Left cardiac atrium (tissue), 4 donors: Measurements from ENCODE around the gene STX18. TPM values are rescaled to one million over a fixed set of nuclear protein-coding genes. Genes with fewer than 3 reads are reported as not detected.
"Not testable (repeated sequence)": the region's sequence is repeated elsewhere in the genome, so short reads cannot be mapped to it uniquely, and the experiment has no call there.

ENCODE experiments used
- ATAC-seq, 2 donors: fragments of 200-7000 bp; cut with Tn5 transposase; one replicate each; pipeline ENCODE4 v1.9.1; 2020; ENCODE audit warnings: mild to moderate bottlenecking in 2 of 2, moderate library complexity in 2 of 2
- DNase-seq: peaks from one replicate; pipeline ENCODE4 v3.0.0-alpha.2; 2020
- intact Hi-C, 2 donors: fragments of 100-400 bp; cut with DNase I; formaldehyde crosslinking; loops; one replicate each; pipeline versions ENCODE4 v1.14.1 to v1.15.1; 2022 to 2023
- total RNA-seq, 2 donors: library from RNA; stranded (reverse); fragmentation: NEBNext Ultra II Directional; extraction: Animal tissue kit (Norgen Biotek cat#: 25700); gene quantifications; one replicate each; pipeline ENCODE4 v1.2.1, GENCODE V29; 2021
- donor health status: DM: no; HTN: yes; CAD: no.
- donor health status: DM: no; HTN: yes; CAD: no; lungs with severe emphysema.
- donor health status: DM: yes; HTN: yes; CAD: no.
- donor health status: Dilated cardiomyopathy.

Gene STX18
- total RNA-seq, 2 donors from 2014 or later: 13.0 to 18.2 TPM

DNA sequence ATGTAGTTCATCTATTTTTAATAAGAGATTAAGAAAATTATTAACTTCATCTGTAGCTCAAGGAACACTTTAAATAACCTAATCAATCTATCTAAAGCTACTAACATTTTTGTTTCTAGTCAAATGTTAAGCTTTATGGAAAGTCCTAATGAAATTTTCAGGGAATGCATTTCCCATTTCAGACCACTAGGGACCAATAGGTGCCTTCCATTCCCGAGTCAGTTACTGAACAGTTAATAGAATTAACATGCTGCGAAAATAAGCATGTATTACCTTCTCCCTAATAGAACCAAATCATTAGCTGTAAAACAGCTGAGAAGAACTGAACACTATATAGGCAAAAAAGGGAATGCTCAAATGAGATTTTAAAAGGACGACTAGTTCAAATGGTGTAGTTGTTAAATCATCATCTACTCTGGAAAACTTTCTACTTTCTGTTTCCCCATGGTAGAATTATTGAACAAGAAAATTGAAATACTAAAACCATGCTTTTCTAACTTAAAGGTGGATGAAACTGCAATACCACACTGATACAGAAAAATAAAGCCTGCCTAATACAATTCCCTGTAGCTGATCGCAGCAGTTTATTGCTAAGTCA is 22.5 kb downstream of the STX18 start:
- DNase-seq: no peak
- intact Hi-C loops: no loop called here
- no peak for ATAC-seq

DNA sequence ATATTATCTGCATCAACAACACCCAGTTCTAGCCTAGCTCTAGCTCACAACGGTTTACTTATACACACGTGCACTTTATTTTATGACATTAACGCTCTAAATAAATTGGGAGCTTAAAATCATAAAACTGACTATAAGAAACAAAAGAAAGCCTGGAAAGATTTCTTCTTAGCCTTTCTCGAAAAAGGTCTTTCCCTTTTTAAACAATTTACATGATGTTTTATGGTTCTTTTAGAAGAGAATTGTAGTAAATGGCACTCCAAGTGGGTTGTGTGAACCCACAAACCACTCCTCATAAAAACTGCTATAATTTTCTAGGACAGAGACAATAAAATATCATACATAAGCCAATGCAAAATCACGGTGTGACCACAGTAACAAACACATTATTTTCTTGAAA is 23.1 kb downstream of the STX18 start:
- ATAC-seq (no peak), DNase-seq (no peak)
- intact Hi-C loops: no loop called here

DNA sequence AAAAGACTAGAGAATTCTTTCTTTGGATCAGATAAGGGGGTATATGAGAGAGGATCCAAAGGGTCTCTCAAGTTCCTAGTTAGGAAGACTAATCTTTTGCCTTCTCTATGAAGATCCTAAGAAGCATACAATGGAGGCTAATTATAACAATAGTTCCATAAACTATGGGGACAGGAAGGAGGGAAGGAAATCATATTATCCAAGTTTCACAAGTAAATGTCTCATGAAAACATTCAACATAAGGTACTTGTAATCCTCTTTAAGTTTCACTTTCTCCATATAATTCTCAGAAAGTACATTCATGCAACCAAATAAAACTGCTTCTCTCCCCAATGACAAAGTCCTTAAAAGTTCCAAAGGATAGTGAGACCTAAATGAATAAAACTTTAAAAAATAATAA is 27.1 kb downstream of the STX18 start:
- ATAC-seq (no peak), DNase-seq (no peak)
- intact Hi-C loops: no loop called here

DNA sequence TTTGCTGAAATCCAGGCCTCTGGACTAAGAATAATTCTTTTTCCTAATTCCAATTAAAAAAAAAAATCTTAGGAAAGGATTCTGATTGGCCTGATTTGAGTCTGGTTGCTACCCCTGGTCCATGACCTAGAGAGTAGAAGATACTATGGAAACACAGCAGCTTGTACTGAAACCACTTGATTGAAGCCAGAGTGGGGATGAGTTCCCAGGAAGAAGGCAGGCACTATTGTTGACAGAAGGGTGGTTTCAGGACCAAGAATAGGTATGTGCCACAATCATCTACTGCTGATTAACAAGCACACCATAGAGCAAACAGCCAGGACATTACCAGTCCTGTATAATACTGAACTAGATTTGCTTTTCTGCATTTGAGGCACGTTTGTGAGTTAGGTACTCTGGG is 29.6 kb downstream of the STX18 start:
- ATAC-seq: no peak
- intact Hi-C loops: no loop called here
- DNase-seq: no peak

DNA sequence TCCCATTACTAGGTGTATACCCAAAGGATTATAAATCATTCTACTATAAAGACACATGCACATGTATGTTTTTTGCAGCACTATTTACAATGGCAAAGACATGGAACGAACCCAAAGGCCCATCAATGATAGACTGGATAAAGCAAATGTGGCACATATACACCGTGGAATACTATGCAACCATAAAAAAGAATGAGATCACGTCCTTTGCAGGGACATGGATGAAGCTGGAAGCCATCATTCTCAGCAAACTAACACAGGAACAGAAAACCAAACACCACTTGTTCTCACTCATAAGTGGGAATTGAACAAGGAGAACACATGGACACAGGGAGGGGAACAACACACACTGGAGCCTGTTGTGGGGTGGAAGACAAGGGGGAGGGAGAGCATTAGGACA is 31.2 kb downstream of the STX18 start:
- ATAC-seq, DNase-seq, intact Hi-C loops: not testable (repeated sequence)

DNA sequence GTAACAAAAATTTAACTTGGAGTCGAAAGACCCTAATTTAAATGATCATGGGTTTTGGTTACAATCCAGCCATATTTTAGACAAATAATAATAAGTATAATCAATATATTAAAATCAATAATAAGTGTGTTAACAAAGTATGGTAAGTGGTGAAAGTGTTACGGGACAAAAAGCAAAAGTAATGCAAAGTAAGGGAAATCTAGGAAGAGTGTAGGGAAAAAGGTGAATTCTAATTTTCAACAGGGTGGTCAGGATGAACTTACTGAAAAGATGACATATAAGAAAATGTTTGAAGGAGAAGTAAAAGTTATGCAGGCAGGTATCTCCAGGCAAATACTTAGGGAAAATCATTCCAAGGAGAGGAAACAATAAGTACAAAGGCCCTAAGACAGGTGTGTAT is 32.3 kb downstream of the STX18 start:
- ATAC-seq (no peak), DNase-seq (no peak)
- intact Hi-C loops: no loop called here

DNA sequence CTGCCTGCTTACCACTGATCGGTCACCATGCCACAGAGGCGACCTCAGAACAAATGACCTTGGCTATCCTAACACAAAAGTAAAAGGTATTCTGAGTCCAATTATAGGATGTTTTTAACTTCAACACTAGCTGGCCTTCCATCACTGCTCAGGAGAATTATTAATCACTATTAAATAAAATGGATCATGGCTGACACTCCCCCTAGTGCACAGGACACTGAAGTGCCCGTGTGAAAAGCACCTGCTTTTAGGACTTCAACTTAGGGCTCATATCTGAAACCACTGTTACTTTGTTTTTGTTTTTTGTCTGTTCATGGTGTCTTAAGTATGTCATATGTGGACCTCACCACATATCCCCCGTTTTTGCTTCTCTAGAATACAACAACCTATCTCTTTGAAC is 33.9 kb downstream of the STX18 start:
- DNase-seq (no peak), ATAC-seq (no peak)
- intact Hi-C loops: no loop called here

DNA sequence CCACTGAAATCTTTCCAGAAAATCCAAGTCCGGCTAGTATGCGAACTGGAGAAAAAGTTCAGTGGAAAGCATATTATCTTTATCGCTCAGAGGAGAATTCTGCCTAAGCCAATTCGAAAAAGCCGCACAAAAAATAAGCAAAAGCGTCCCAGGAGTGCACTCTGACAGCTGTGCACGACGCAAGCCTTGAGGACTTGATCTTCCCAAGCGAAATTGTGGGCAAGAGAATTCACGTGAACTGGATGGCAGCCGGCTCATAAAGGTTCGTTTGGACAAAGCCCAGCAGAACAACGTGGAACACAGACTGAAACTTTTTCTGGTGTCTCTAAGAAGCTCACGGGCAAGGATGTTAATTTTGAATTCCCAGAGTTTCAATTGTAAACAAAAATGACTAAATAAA is 34.4 kb downstream of the STX18 start:
- DNase-seq: no peak
- intact Hi-C loops: no loop called here
- no peak for ATAC-seq

DNA sequence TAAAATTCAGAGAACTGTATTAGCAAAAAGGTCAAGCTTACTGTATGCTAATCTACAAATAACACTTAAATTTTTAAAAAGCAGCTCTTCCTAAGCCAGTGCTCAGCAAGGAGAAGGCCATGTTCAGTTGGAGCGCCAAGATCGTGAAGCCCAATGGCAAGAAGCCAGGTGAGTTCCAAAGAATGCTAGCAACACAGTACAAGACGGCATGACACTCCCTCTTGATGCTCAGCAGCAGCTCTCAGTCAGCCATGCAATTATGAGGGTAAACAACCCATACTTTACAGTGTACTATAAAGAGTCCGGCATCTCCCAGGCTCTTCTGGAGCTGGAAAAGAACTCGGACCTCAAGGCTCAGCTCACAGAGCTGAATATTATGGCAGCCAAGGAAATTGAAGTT is 34.9 kb downstream of the STX18 start:
- peak; percentile 23 for DNase-seq
- intact Hi-C loops: no loop called here

DNA sequence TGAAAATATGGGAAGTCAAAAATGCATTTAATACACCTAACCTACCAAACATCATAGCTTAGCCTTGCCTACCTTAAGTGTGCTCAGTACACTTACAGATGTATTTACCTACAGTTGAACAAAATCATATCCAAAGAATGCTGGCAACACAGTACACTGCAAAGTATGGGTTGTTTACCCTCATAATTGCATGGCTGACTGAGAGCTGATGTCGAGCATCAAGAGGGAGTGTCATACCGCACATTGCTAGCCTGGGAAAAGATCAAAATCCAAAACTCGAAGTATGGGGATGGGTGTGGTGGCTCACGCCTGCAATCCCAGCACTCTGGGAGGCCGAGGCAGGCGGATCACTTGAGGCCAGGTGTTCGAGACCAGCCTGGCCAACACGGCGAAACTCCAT is 36.6 kb downstream of the STX18 start:
- intact Hi-C loops, ATAC-seq: not testable (repeated sequence)

More for the DNA sequence above, 34.9 kb downstream of the STX18 start:
- no peak for ATAC-seq

DNA sequence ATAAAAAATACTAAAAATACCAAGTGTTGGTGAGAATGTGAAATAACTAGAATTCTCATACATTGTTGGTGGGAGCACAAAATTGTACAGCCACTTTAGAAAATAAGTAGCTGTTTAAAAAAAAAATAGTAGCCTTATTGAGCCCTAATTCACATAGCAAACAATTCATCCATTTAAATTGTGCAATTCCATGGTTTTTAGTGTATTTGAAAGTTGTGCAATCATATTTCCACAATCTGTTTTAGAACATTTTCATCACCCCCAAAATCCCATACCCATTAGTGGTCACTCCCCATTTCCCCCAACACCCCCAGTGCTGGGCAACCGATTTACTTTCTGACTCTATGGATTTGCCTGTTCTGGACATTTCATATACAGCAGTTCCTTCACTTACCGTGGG is 37.1 kb downstream of the STX18 start:
- DNase-seq: no peak
- ATAC-seq: no peak
- intact Hi-C loops: no loop called here

More for the DNA sequence above, 36.6 kb downstream of the STX18 start:
- DNase-seq: not testable (repeated sequence)

DNA sequence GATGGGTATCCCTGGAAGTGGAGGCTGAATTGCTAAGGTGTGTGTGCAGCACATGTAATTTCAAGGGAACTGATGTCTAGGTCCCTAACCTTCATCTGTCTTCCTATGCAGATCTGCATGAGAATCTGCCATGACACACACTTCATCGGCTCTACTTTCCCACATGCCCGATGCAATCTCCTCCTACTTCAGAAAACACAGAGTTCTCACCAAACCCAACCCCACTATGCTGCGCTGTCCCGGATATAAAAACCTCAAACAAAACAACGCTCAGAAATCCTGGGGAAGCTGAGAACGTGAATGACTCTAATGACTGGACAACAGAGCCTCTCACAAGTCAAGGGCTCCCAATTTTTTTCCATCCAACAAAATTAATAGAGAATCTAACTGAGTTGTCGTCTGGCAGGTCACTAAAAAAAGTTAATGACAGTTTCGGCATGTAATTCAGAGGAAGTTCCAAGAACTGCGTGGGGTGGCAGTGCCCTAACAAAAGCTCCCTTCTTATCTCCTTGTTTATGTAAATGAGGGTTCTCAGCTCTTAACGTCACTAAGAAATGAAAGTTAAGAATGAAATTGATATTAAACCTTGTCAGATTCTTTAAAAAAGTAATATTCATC is 39.0 kb downstream of the STX18 start:
- DNase-seq (no peak), ATAC-seq (peak in 1 of 2 donors; percentile 23)
- intact Hi-C loops: no loop called here

DNA sequence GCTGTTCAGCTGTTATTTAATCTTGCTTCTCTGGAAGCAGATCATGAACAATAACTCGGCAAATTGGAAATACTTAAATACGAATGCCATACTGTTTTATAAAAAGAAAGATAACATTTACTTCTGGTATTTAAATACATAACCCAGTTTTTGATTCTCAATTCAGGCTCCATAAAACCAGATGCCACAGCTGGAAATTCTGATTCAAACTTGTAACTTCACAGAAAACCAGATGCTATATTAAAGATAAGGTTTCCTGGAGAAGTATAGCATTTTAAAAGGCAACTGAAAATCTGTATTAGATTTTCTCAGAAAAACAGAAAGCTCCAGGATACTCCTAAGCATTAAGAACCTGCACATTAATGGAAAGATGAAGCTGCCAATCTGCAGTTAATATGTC is 40.2 kb downstream of the STX18 start:
- intact Hi-C loops: no loop called here
- ATAC-seq (no peak), DNase-seq (no peak)

DNA sequence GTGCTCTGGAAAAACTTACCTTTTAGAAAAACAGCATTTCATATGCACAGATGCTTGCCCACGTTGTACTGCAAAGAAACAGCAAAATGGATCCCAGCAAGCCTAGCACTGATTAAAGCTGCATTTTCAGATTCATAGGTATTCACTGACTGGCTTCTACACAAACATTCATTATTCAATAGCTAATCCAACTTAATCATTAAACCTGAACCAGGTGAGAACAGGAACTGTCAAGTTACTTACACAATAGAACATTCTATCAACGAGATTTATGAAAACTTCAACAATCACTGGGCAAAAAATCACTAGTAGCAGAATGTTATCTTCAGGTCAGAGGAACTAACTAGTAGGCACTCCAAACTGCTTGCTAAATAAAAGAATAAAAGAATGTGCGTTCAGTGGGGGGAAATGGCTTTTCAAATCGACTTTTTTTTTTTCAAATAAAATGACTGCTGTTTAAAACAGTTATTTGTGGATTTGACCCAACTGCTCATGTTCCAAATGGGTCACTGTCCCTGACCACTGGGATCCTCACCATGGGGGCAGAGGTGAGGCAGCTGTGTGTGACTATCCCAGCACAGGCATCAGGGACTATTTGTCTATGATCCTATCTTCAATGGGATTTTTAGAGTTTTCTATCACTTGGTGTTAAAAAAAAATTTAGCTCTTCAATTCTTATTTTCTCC is 42.3 kb downstream of the STX18 start:
- ATAC-seq (no peak), DNase-seq (no peak)
- intact Hi-C loops: no loop called here

DNA sequence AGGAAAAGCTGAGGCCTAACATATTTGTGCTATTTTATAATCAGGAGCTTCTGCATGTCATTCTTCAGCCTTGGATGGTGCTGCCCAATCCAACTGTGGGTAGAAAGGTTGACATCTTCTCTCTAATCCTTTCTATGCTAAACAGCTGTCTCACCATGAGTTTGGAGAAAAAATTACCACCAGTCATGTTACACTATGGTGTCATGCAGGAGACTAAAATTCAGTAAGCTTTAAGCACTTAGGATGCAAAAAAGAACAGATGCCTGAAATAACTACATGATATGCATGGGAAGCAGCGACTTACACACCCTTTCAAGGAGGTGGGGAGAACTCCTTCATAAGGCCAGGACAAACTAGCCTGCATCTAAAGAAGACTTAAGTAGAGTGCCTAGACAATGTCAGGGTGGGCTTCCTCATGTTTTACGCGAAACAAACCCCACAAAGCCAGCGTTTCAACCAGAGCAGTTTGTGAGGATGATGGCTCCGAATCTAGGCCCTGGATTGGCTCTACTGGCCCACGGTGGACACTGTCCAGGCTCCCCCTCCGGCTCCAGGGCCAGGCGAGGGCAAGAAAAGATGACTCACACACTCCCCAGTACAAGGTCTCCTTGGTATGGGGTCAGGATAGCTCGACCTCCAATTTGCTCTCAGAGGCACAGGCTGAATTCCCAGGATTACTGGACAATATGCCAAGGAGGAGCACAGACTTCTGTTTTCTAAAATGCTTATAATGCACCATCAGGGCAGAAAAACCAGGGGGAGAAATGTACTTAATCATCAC is 45.1 kb downstream of the STX18 start:
- ATAC-seq (peak; percentile 30 to 70), DNase-seq (no peak)
- intact Hi-C loops: no loop called here

DNA sequence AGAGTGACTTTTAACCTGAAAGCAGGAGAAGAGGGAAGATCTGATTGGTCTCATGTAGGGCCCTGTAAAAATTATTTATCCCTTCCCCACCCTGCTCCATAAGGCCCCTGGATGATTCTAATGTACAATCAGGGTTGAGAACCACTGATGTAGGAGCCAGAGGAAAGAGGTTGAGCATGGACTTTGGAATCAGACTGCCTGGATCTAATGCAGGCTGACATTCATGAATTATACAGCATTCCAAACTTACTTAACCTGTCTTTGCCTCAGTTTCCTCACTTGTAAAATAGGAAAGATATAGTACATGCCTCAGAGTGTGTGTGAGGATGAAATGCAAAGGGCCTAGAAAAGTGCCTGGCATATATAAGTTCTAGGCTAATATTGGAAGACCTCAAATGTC is 47.0 kb downstream of the STX18 start:
- DNase-seq: no peak
- no peak for ATAC-seq
- intact Hi-C loops: no loop called here

DNA sequence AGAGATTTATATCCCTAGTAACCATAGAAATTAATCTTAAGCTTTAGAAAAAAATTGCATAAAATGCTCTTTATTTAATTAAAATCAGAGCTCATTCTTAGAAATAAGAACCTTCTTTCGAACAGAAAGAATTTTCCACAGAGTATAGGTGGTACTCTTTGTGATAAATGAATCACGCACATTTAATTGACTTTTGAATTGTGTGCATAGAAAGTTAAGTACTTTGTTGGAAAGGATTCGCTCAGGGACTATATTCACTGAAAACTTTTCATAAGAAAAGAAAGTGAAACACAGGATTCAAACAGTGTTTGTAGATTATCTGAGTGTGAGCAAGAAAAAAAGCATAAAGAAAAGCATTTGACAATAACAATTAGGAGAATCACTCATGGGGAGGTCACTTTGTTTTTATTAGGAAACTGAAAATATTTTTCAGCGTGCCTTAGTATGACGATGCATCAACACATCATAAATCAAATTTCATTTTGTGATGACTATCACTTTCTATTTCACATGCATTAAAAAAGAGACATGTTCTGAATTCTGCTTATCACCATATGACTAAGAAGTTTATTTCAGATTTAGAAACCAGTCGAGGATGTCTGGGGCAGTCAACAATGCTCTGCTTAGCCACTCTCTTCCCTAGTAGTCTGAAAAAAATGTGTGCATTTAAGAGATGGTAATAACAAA is 49.5 kb downstream of the STX18 start:
- no peak for DNase-seq
- intact Hi-C loops: no loop called here
- ATAC-seq: no peak

DNA sequence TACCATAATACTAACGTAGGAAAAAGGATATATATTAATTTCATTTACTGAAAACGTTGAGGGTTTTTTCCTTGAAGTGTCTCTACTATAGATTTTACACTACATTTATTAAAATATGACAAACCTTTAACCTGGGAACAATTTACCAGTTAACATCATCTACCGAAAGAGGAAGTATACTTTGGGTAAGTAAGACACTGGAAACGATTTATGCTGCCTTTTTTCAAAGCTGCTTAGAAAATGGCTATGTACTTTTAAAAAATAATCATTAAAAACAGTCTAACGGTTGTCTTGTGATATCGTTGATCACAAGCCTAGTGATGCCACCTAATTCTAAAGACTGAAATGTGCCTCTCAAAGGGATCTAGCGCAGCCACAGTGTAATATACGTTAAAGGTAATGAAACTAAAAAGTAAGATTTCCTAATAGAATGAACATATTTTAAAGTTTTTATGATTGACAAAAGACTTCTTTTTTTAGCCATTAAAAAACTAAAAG is 50.4 kb downstream of the STX18 start:
- DNase-seq: no peak
- no peak for ATAC-seq
- intact Hi-C loops: no loop called here

DNA sequence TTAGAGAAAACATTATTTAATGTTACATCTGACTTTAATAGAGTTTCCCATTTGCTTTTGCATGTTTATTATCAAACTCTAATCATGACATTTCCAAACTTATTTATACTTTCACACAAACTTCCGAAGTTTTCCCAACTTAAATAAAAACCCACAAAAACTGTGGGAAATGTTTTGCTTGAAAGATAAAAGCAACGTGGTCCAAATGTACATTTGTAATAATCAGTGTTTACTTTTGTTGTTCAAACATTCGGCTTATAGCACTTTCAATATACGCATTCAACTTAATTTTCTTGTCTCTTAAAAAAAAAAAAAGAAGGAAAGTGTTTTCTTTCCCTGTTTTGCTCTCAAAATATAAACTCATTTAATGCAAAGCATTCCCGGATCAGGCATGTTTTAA is 51.0 kb downstream of the STX18 start:
- intact Hi-C loops: no loop called here
- no peak for ATAC-seq
- DNase-seq: no peak
